Breast epithelium (tissue), 4 donors: ENCODE results near the gene RAB27A. TPM values are rescaled to one million over a fixed set of nuclear protein-coding genes. Genes with fewer than 3 reads are reported as not detected.
A peak's percentile ranks its signal among the peaks of the same experiment; 100 is the strongest.

Experiments
- DNase-seq, 2 donors: peaks; one replicate each; pipeline ENCODE4 v3.0.0-alpha.2; 2019; ENCODE audit warnings: low spot score in 2 of 2
- H3K27ac ChIP-seq, 2 donors: fragments of 200-600 bp; sonication (generic) in 1 of 2; one replicate each; pipeline ENCODE4 v1.5.1; 2016 to 2019; ENCODE audit warnings: mild to moderate bottlenecking in 1 of 2
- H3K27me3 ChIP-seq, 2 donors: fragments of 200-600 bp; sonication (generic) in 1 of 2; one replicate each; pipeline versions ENCODE4 v1.5.1 to v1.6.0; 2017 to 2019; ENCODE audit warnings: control low read depth in 1 of 2, mild to moderate bottlenecking in 1 of 2
- H3K36me3 ChIP-seq: fragments of 200-600 bp; one replicate; pipeline ENCODE4 v1.5.1; 2019
- H3K4me1 ChIP-seq, 2 donors: fragments of 200-600 bp; sonication (generic); one replicate each; pipeline ENCODE4 v1.5.1; 2016 to 2019; ENCODE audit warnings: control low read depth in 1 of 2
- H3K4me3 ChIP-seq, 3 donors: fragments of 200-600 bp; sonication (generic); 1 replicate in 2 of 3; 2 replicates in 1 of 3; pipeline ENCODE4 v1.5.1; 2016 to 2019; ENCODE audit warnings: mild to moderate bottlenecking in 3 of 3, moderate library complexity in 2 of 3
- H3K9me3 ChIP-seq, 2 donors: fragments of 200-600 bp; sonication (generic) in 1 of 2; one replicate each; pipeline ENCODE4 v1.5.1; 2016 to 2019; ENCODE audit warnings: control low read depth in 1 of 2
- CTCF ChIP-seq, 3 donors: fragments of 450-650 bp; IDR thresholded peaks; one replicate each; pipeline ENCODE4 v1.5.1; 2016 to 2017; ENCODE audit warnings: antibody characterized with exemption in 3 of 3, mild to moderate bottlenecking in 3 of 3, moderate library complexity in 3 of 3
- POLR2A ChIP-seq: fragments of 450-650 bp; IDR thresholded peaks from one replicate; pipeline ENCODE4 v1.6.1; 2016; ENCODE audit warnings: antibody characterized with exemption, mild to moderate bottlenecking, moderate library complexity
- POLR2AphosphoS5 ChIP-seq, 3 donors: sonication (generic); formaldehyde crosslinking; IDR thresholded peaks; one replicate each; pipeline ENCODE4 v1.6.1; 2017; ENCODE audit warnings: antibody characterized with exemption in 3 of 3
- intact Hi-C: fragments of 100-400 bp; cut with DNase I; formaldehyde crosslinking; loops from one replicate; pipeline ENCODE4 v1.15.1; 2023; ENCODE audit warnings: low total_unique reads
- total RNA-seq, 3 donors: library from RNA; depleted of rRNA; stranded (reverse); fragments of >200 nt; gene quantifications; one replicate each; pipeline ENCODE4 v1.1.0, GENCODE V29; 2016

RAB27A gene
- total RNA-seq, 3 donors from 2014 or later, result 7.4 to 21.3 (median 18.3) TPM

DNA sequence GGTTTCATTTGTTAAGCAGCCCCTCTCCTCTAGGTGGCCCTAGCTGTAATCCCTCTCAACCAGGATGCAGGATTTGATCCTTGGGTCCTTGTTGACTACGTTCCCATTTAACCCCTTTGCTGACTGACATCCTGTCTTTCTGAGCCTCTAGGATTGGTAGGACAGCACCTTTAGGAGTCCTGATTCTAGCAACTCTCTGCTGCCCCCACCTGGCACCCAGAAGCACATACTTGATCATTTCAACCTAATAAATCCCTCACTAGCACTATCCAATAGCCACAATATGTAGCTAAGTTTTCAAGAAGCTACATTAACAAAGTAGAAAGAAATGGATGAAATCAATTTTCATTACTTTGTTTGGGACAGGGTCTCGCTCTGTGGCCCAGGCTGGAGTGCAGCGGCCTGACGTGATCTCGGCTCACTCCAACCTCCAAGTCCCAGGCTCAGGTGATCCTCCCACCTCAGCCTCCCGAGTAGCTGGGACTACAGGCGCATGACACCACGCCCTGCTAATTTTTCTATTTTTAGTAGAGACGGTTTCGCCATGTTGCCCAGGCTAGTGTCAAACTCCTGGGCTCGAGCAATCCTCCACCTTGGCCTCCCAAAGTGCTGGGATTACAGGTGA lies 121.2 kb downstream of the RAB27A start:
- no peak for TF ChIP-seq POLR2AphosphoS5 (IDR thresholded peaks at IDR 0.05)
- TF ChIP-seq CTCF (IDR thresholded peaks at IDR 0.05), result peak in 2 of 3 donors; percentile 40 to 55
- Histone ChIP-seq H3K27ac (no peak overlapping the region), H3K27me3 (no peaks in the 10 kb centered on the region), H3K36me3 (no peaks in the 10 kb centered on the region), H3K4me3 (no peak overlapping the region), H3K9me3 (no peaks in the 10 kb centered on the region), H3K4me1 (no peaks in the 10 kb centered on the region)
- intact Hi-C loops, result no loop called here
- no peak for DNase-seq

GRCh38 chr15:55164284-55164683 lies 125.3 kb downstream of the RAB27A start:
- no peaks in the 10 kb centered on the region for H3K4me1 ChIP-seq
- H3K9me3 ChIP-seq, result no peaks in the 10 kb centered on the region
- DNase-seq, result no peak
- H3K27me3 ChIP-seq, result no peaks in the 10 kb centered on the region
- intact Hi-C loops, result no loop called here
- no peak for TF ChIP-seq POLR2AphosphoS5 (IDR thresholded peaks at IDR 0.05)
- no peak for TF ChIP-seq CTCF (IDR thresholded peaks at IDR 0.05)
- no peak for TF ChIP-seq POLR2A
- no peaks in the 10 kb centered on the region for H3K36me3 ChIP-seq
- H3K4me3 ChIP-seq, result no peak overlapping the region
- no peak overlapping the region for H3K27ac ChIP-seq

Other genes with a start within 250 kb of the RAB27A start
- 10 to 100 TPM; 66.4 to 97.9 (median 92.4) TPM for gene RSL24D1, start 92.9 kb downstream of the RAB27A start, total RNA-seq
- gene PIGBOS1, start 29.3 kb upstream of the RAB27A start, total RNA-seq, result 10 to 100 TPM; 11.8 to 15.0 (median 12.7) TPM
- 10 to 100 TPM; 11.0 to 18.1 (median 11.5) TPM for gene PIGB, start 29.4 kb upstream of the RAB27A start, total RNA-seq
- gene CCPG1, start 118.5 kb upstream of the RAB27A start, total RNA-seq, result 10 to 100 TPM; 65.9 to 82.8 (median 74.9) TPM
- gene PIERCE2, start 118.7 kb upstream of the RAB27A start, total RNA-seq, result 1 to 10 TPM; 1.6 to 4.3 (median 2.6) TPM
- 1 to 10 TPM; 1.3 to 3.9 (median 3.5) TPM for gene DNAAF4, start 218.4 kb upstream of the RAB27A start, total RNA-seq